SU-DHL-6 (cell line): ENCODE data around the gene LUM.

Source experiments
- H2AFZ ChIP-seq: fragments of 200-600 bp; sonication (generic); 2 replicates; pipeline ENCODE4 v1.6.1; 2014; ENCODE audit warnings: low read depth, mild to moderate bottlenecking, moderate library complexity, mixed read lengths, antibody characterized with exemption, low read length; ENCODE audit not compliant: severe bottlenecking
- H3F3A ChIP-seq: fragments of 200-600 bp; shearing (Covaris generic); 2 replicates; pipeline ENCODE4 v1.6.0; 2016; ENCODE audit warnings: antibody characterized with exemption, mild to moderate bottlenecking; ENCODE audit not compliant: insufficient read depth
- H3K27ac ChIP-seq: fragments of 200-600 bp; sonication (generic); 2 replicates; pipeline ENCODE4 v1.5.1; 2016; ENCODE audit warnings: low read depth, mild to moderate bottlenecking, low read length, moderate library complexity, mixed read lengths
- H3K27me3 ChIP-seq: fragments of 200-600 bp; sonication (generic), shearing (Covaris generic); 2 replicates; pipeline ENCODE4 v1.6.0; 2014; ENCODE audit warnings: mild to moderate bottlenecking, low read length
- H3K36me3 ChIP-seq: fragments of 200-600 bp; sonication (generic); 2 replicates; pipeline ENCODE4 v1.6.1; 2014; ENCODE audit warnings: mild to moderate bottlenecking, low read length, mixed read lengths
- H3K4me2 ChIP-seq: fragments of 300-600, 200-600 bp; shearing (Covaris generic), sonication (generic); 2 replicates; pipeline ENCODE4 v1.6.0; 2014; ENCODE audit warnings: low read length, low read depth, mild to moderate bottlenecking; ENCODE audit not compliant: poor library complexity, severe bottlenecking
- H3K4me3 ChIP-seq: fragments of 200-600 bp; sonication (generic); 2 replicates; pipeline ENCODE4 v1.5.1; 2014; ENCODE audit warnings: antibody characterized with exemption, low read length, mild to moderate bottlenecking, mixed read lengths; ENCODE audit not compliant: insufficient read depth, poor library complexity, severe bottlenecking
- H3K79me2 ChIP-seq: fragments of 200-600 bp; sonication (generic); 2 replicates; pipeline ENCODE4 v1.6.1; 2014; ENCODE audit warnings: mild to moderate bottlenecking, low read length, moderate library complexity; ENCODE audit not compliant: insufficient read depth
- H3K9ac ChIP-seq: fragments of 200-600 bp; sonication (generic); 2 replicates; pipeline ENCODE4 v1.7.0; 2014; ENCODE audit warnings: mild to moderate bottlenecking, low read length
- H3K9me2 ChIP-seq: fragments of 200-600 bp; sonication (generic); replicated peaks from 2 replicates; pipeline ENCODE4 v1.6.1; 2014; ENCODE audit warnings: low read length; ENCODE audit not compliant: insufficient read depth
- H3K9me3 ChIP-seq: fragments of 200-600 bp; sonication (generic); 2 replicates; pipeline ENCODE4 v1.6.1; 2014; ENCODE audit warnings: low read length, mixed read lengths; ENCODE audit not compliant: insufficient read depth
- H4K20me1 ChIP-seq: fragments of 200-600 bp; sonication (generic); 2 replicates; pipeline ENCODE4 v1.6.1; 2014; ENCODE audit warnings: low read depth, mild to moderate bottlenecking, antibody characterized with exemption, low read length, moderate library complexity, mixed read lengths
- EZH2phosphoT487 ChIP-seq: fragments of 200-600 bp; sonication (generic), shearing (Covaris generic); conservative IDR thresholded peaks from 2 replicates; pipeline ENCODE4 v1.6.1; 2018; ENCODE audit warnings: mild to moderate bottlenecking, antibody characterized with exemption, low read length, moderate library complexity, mixed read lengths
- TF ChIP-seq, protein P1 (sequence below): fragments of 200-600 bp; sonication (generic); IDR thresholded peaks from one replicate; pipeline ENCODE4 v1.5.1; 2017; ENCODE audit warnings: antibody characterized with exemption, mild to moderate bottlenecking, low read length, moderate library complexity; ENCODE audit not compliant: insufficient read depth, poor library complexity, severe bottlenecking

Gene LUM

GRCh38 chr12:91140026-91140931 is 29.0 kb upstream of the LUM start:
- no peaks in the 10 kb centered on the region for H4K20me1 ChIP-seq
- no peaks in the 10 kb centered on the region for H3F3A ChIP-seq
- no peak for TF ChIP-seq EZH2phosphoT487
- TF ChIP-seq, protein P1, sequence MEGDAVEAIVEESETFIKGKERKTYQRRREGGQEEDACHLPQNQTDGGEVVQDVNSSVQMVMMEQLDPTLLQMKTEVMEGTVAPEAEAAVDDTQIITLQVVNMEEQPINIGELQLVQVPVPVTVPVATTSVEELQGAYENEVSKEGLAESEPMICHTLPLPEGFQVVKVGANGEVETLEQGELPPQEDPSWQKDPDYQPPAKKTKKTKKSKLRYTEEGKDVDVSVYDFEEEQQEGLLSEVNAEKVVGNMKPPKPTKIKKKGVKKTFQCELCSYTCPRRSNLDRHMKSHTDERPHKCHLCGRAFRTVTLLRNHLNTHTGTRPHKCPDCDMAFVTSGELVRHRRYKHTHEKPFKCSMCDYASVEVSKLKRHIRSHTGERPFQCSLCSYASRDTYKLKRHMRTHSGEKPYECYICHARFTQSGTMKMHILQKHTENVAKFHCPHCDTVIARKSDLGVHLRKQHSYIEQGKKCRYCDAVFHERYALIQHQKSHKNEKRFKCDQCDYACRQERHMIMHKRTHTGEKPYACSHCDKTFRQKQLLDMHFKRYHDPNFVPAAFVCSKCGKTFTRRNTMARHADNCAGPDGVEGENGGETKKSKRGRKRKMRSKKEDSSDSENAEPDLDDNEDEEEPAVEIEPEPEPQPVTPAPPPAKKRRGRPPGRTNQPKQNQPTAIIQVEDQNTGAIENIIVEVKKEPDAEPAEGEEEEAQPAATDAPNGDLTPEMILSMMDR, result no peak
- H2AFZ ChIP-seq, result no peak overlapping the region
- no peaks in the 10 kb centered on the region for H3K9me2 ChIP-seq
- no peak overlapping the region for H3K9ac ChIP-seq
- no peak overlapping the region for H3K4me3 ChIP-seq
- no peak overlapping the region for H3K4me2 ChIP-seq
- no peaks in the 10 kb centered on the region for H3K9me3 ChIP-seq
- no peak overlapping the region for H3K27ac ChIP-seq
- no peaks in the 10 kb centered on the region for H3K79me2 ChIP-seq
- no peaks in the 10 kb centered on the region for H3K36me3 ChIP-seq
- no peaks in the 10 kb centered on the region for H3K27me3 ChIP-seq

- H3K9ac ChIP-seq, result no peak overlapping the region
- H3K27ac ChIP-seq, result no peak overlapping the region
- no peak overlapping the region for H3K4me3 ChIP-seq
- H3K9me2 ChIP-seq, result no peaks in the 10 kb centered on the region
- no peak overlapping the region for H2AFZ ChIP-seq
- H4K20me1 ChIP-seq, result no peaks in the 10 kb centered on the region
- no peak for TF ChIP-seq EZH2phosphoT487
- TF ChIP-seq, protein P1, result no peak
- no peaks in the 10 kb centered on the region for H3K9me3 ChIP-seq
- no peaks in the 10 kb centered on the region for H3K36me3 ChIP-seq
- no peaks in the 10 kb centered on the region for H3K79me2 ChIP-seq
- no peaks in the 10 kb centered on the region for H3F3A ChIP-seq
- H3K4me2 ChIP-seq, result no peak overlapping the region
- H3K27me3 ChIP-seq, result no peaks in the 10 kb centered on the region
Measured at GRCh38 chr12:91139286-91139685, 28.0 kb upstream of the LUM start.

DNA sequence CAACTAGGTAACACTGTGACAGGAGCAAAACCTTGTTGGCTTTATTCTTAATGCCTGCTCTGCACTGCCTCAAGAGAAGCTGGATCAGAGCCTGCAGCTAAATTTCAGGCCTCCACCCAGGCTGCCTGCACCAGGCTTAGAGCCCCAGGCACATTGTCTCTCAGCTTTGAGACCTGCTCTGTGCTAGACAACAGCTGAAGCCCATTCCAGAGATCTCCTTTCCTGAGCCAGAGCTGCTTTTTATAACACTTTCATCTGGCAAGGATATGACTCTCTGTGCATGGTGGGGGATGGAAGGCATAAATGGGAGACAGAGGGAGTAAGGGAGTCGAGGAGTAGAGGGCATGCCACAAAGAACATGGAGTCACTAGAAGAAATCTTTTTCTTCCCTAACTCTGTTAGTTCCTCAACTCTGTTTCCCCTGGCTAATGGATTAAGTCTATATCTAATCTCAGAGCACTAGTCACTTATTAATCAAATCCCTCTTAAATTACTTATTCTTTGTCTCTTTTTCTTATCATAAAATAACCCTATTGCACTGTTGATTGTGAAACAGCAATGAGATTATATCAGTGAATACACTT is 27.1 kb upstream of the LUM start:
- no peaks in the 10 kb centered on the region for H3K27me3 ChIP-seq
- H3K9ac ChIP-seq, result no peak overlapping the region
- no peak overlapping the region for H3K4me2 ChIP-seq
- H3K79me2 ChIP-seq, result no peaks in the 10 kb centered on the region
- no peak for TF ChIP-seq EZH2phosphoT487
- TF ChIP-seq, protein P1, result no peak
- no peaks in the 10 kb centered on the region for H3K36me3 ChIP-seq
- H2AFZ ChIP-seq, result no peak overlapping the region
- H3F3A ChIP-seq, result no peaks in the 10 kb centered on the region
- H3K9me2 ChIP-seq, result no peaks in the 10 kb centered on the region
- H3K27ac ChIP-seq, result no peak overlapping the region
- H3K9me3 ChIP-seq, result no peaks in the 10 kb centered on the region
- H4K20me1 ChIP-seq, result no peaks in the 10 kb centered on the region
- no peak overlapping the region for H3K4me3 ChIP-seq
